Endothelial cell of umbilical vein (primary cell): Measurements from ENCODE around the gene SMARCD2.

Experiments used
- CTCF ChIP-seq, 2 donors: IDR thresholded peaks; 1 replicate in 1 of 2; 2 replicates in 1 of 2; pipeline ENCODE4 v1.5.1; 2011; ENCODE audit warnings: low read length in 2 of 2, mild to moderate bottlenecking in 2 of 2, moderate library complexity in 2 of 2, control low read depth in 1 of 2, inconsistent platforms in 1 of 2, low read depth in 1 of 2; ENCODE audit not compliant: insufficient read depth in 1 of 2; ENCODE audit errors: extremely low read depth in 1 of 2
- EZH2 ChIP-seq: IDR thresholded peaks from 2 replicates; pipeline ENCODE4 v1.6.1; 2012; ENCODE audit warnings: borderline replicate concordance, low read depth, mild to moderate bottlenecking, moderate library complexity, low read length, inconsistent platforms; ENCODE audit not compliant: severe bottlenecking
- FOS ChIP-seq: IDR thresholded peaks from 2 replicates; pipeline ENCODE4 v1.6.1; 2011; ENCODE audit warnings: mild to moderate bottlenecking, low read length, moderate library complexity, borderline replicate concordance; ENCODE audit not compliant: insufficient read depth
- MYC ChIP-seq: IDR thresholded peaks from one replicate; pipeline ENCODE4 v1.6.1; 2011; ENCODE audit warnings: mild to moderate bottlenecking, low read depth, low read length
- POLR2A ChIP-seq: IDR thresholded peaks from 2 replicates; pipeline ENCODE4 v1.6.1; 2012; ENCODE audit warnings: low read depth, mild to moderate bottlenecking, control low read depth, low read length
- POLR2AphosphoS5 ChIP-seq: IDR thresholded peaks from 2 replicates; pipeline ENCODE4 v1.6.1; 2012; ENCODE audit warnings: low read depth, mild to moderate bottlenecking, control low read depth, low read length, moderate library complexity; ENCODE audit not compliant: insufficient read depth
- TF ChIP-seq, protein P1 (sequence below): IDR thresholded peaks from 2 replicates; pipeline ENCODE4 v1.6.1; 2011; ENCODE audit not compliant: insufficient read depth, insufficient read length

DNA sequence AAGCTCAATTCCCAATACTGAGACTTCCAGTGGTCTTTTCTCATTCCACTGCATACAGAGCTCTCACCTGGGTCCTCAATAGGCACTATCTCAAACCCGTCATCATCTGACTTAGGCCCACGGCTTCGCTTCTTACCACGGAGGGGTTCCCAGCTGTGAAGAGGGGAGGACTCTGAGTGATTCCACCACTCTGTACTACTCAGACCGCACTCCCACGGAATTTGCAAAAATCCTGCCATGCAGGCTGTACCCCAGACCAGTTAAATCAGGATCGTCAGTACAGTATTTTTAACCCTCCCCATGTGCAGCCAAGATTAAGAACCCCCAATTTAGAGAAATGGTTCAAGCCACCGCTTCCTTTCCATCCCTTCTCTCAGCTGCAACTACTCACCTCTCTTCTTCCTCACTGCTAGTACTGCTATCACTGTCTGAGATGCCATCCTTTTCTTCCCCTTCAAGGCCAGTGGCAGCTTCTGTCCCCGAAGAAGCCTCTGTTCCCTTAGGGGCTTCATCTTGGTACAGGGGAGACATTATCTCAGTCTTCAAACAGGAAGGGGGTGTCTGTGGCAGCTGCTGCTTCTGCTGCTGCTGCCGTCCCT lies 21.4 kb downstream of the SMARCD2 start:
- TF ChIP-seq EZH2 (no peak), CTCF (IDR thresholded peaks at IDR 0.05; ENCODE audit: extremely low read depth in 1 of 2, insufficient read depth in 1 of 2, low read depth in 1 of 2, low read length in 2 of 2) (no peak), POLR2AphosphoS5 (no peak), POLR2A (no peak), FOS (no peak), MYC (no peak)
- TF ChIP-seq, protein P1, sequence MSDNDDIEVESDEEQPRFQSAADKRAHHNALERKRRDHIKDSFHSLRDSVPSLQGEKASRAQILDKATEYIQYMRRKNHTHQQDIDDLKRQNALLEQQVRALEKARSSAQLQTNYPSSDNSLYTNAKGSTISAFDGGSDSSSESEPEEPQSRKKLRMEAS: no peak
